ENCODE data around the gene ADAMTSL1. TPM values are rescaled to one million over a fixed set of nuclear protein-coding genes. Genes with fewer than 3 reads are reported as not detected.

Gene ADAMTSL1
- total RNA-seq, 1 experiment from 2014 or later, result 0.94 TPM

- no peak overlapping the region for H3K27ac Mint-ChIP-seq
- TF ChIP-seq RELA (CRISPR knock-in tag; IDR thresholded peaks at IDR 0.05; ENCODE audit: borderline replicate concordance), result no peak
- TF ChIP-seq, protein P1, sequence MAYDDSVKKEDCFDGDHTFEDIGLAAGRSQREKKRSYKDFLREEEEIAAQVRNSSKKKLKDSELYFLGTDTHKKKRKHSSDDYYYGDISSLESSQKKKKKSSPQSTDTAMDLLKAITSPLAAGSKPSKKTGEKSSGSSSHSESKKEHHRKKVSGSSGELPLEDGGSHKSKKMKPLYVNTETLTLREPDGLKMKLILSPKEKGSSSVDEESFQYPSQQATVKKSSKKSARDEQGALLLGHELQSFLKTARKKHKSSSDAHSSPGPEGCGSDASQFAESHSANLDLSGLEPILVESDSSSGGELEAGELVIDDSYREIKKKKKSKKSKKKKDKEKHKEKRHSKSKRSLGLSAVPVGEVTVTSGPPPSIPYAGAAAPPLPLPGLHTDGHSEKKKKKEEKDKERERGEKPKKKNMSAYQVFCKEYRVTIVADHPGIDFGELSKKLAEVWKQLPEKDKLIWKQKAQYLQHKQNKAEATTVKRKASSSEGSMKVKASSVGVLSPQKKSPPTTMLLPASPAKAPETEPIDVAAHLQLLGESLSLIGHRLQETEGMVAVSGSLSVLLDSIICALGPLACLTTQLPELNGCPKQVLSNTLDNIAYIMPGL (CRISPR knock-in tag; IDR thresholded peaks at IDR 0.05), result no peak
- TF ChIP-seq IRF1 (CRISPR knock-in tag; IDR thresholded peaks at IDR 0.05), result no peak
- no peak for TF ChIP-seq ZNF423 (CRISPR knock-in tag; IDR thresholded peaks at IDR 0.05)
- TF ChIP-seq, protein P2, sequence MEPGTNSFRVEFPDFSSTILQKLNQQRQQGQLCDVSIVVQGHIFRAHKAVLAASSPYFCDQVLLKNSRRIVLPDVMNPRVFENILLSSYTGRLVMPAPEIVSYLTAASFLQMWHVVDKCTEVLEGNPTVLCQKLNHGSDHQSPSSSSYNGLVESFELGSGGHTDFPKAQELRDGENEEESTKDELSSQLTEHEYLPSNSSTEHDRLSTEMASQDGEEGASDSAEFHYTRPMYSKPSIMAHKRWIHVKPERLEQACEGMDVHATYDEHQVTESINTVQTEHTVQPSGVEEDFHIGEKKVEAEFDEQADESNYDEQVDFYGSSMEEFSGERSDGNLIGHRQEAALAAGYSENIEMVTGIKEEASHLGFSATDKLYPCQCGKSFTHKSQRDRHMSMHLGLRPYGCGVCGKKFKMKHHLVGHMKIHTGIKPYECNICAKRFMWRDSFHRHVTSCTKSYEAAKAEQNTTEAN (CRISPR knock-in tag; IDR thresholded peaks at IDR 0.05), result no peak
- TF ChIP-seq JUN (CRISPR knock-in tag; IDR thresholded peaks at IDR 0.05), result no peak
- TF ChIP-seq ELF4 (CRISPR knock-in tag; IDR thresholded peaks at IDR 0.05; ENCODE audit: low read depth), result no peak
- TF ChIP-seq MYBL2 (CRISPR knock-in tag; IDR thresholded peaks at IDR 0.05), result no peak
- TF ChIP-seq MXD4 (CRISPR knock-in tag; IDR thresholded peaks at IDR 0.05; ENCODE audit: borderline replicate concordance), result no peak
- no peak for TF ChIP-seq TP53 (CRISPR knock-in tag; IDR thresholded peaks at IDR 0.05)
- TF ChIP-seq, protein P3, sequence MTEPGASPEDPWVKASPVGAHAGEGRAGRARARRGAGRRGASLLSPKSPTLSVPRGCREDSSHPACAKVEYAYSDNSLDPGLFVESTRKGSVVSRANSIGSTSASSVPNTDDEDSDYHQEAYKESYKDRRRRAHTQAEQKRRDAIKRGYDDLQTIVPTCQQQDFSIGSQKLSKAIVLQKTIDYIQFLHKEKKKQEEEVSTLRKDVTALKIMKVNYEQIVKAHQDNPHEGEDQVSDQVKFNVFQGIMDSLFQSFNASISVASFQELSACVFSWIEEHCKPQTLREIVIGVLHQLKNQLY (CRISPR knock-in tag; IDR thresholded peaks at IDR 0.05), result no peak
- TF ChIP-seq HMGA2 (CRISPR knock-in tag; IDR thresholded peaks at IDR 0.05), result no peak
- TF ChIP-seq ZNF232 (CRISPR knock-in tag; IDR thresholded peaks at IDR 0.05), result no peak
- TF ChIP-seq PRDM15 (CRISPR knock-in tag; IDR thresholded peaks at IDR 0.05), result no peak
- H3K27me3 Mint-ChIP-seq (ENCODE audit: low read depth), result no peaks in the 10 kb centered on the region
- H3K9me3 Mint-ChIP-seq, result peaks cover 8% of the 10 kb centered on the region; the same call in 1 of the 2 replicates
- DNase-seq (ENCODE audit: low spot score) (no peak), ATAC-seq (no peak)
- ChIA-PET CTCF (interaction anchor here (1.1 kb wide), 1 partner anchor 62 kb away, joined by 4 read pairs; no protein-coding TSS in a partner anchor), POLR2A (no interaction called here)
- H3K4me1 Mint-ChIP-seq, result no peaks in the 10 kb centered on the region
- no peak overlapping the region for H3K4me3 Mint-ChIP-seq
- H3K36me3 Mint-ChIP-seq, result no peaks in the 10 kb centered on the region
These were observed 381.7 kb downstream of the ADAMTSL1 start for GRCh38 chr9:18855656-18856055.

- peaks cover 12% of the 10 kb centered on the region for H3K4me1 Mint-ChIP-seq
- CTCF ChIA-PET, result no interaction called here
- no peak for ATAC-seq
- H3K36me3 Mint-ChIP-seq, result no peaks in the 10 kb centered on the region
- no peaks in the 10 kb centered on the region for H3K27me3 Mint-ChIP-seq (ENCODE audit: low read depth)
- H3K27ac Mint-ChIP-seq, result no peak overlapping the region
- no peak overlapping the region for H3K4me3 Mint-ChIP-seq
- no peak for DNase-seq (ENCODE audit: low spot score)
- POLR2A ChIA-PET, result no interaction called here
- TF ChIP-seq ZNF281 (CRISPR knock-in tag; IDR thresholded peaks at IDR 0.05) (no peak), ZNF121 (CRISPR knock-in tag; IDR thresholded peaks at IDR 0.05) (no peak), KAT7 (CRISPR knock-in tag; IDR thresholded peaks at IDR 0.05; ENCODE audit: borderline replicate concordance) (no peak), STAT6 (CRISPR knock-in tag; conservative IDR thresholded peaks at IDR 0.05; ENCODE audit: low read depth) (no peak)
- TF ChIP-seq, protein P3 (CRISPR knock-in tag; IDR thresholded peaks at IDR 0.05), result no peak
- H3K9me3 Mint-ChIP-seq, result peaks cover 8% of the 10 kb centered on the region; the same call in 1 of the 2 replicates
These were observed 383.4 kb downstream of the ADAMTSL1 start for GRCh38 chr9:18857334-18857733.
